ENCODE data around the gene GCFC2. TPM values are rescaled to one million over a fixed set of nuclear protein-coding genes. Genes with fewer than 3 reads are reported as not detected.
A peak's percentile ranks its signal among the peaks of the same experiment; 100 is the strongest.

Gene GCFC2
- total RNA-seq, 1 donor from 2014 or later = 12.7 TPM

GRCh38 chr2:75666911-75667310 lies 43.8 kb downstream of the GCFC2 start:
- H3K4me1 ChIP-seq = no peaks in the 10 kb centered on the region
- intact Hi-C loops (cut with DNase I) = no loop called here

GRCh38 chr2:75657798-75658197 lies 52.9 kb downstream of the GCFC2 start:
- intact Hi-C loops (cut with DNase I) = no loop called here
- no peak overlapping the region for H3K27ac ChIP-seq
- DNase-seq (no peak), ATAC-seq (no peak)
- H3K27me3 ChIP-seq (ENCODE audit: low read depth) = no peaks in the 10 kb centered on the region
- H3K36me3 ChIP-seq = peaks cover 75% of the 10 kb centered on the region
- no peak for TF ChIP-seq CTCF (IDR thresholded peaks at IDR 0.05)
- no peaks in the 10 kb centered on the region for H3K4me1 ChIP-seq
- H3K9me3 ChIP-seq = peaks cover 8% of the 10 kb centered on the region
- H3K4me3 ChIP-seq = no peak overlapping the region

More at GRCh38 chr2:75666911-75667310, 43.8 kb downstream of the GCFC2 start:
- H3K27ac ChIP-seq = no peak overlapping the region
- DNase-seq (no peak), ATAC-seq (peak in 1 of 2 donors; percentile 39)
- H3K36me3 ChIP-seq = peaks cover 50% of the 10 kb centered on the region
- H3K27me3 ChIP-seq (ENCODE audit: low read depth) = no peaks in the 10 kb centered on the region
- no peaks in the 10 kb centered on the region for H3K9me3 ChIP-seq
- H3K4me3 ChIP-seq = no peak overlapping the region
- TF ChIP-seq CTCF (IDR thresholded peaks at IDR 0.05) = no peak

- H3K4me1 ChIP-seq = no peaks in the 10 kb centered on the region
- H3K27ac ChIP-seq = no peak overlapping the region
- no peaks in the 10 kb centered on the region for H3K27me3 ChIP-seq (ENCODE audit: low read depth)
- H3K36me3 ChIP-seq = peaks cover 79% of the 10 kb centered on the region
- TF ChIP-seq CTCF (IDR thresholded peaks at IDR 0.05) = no peak
- no peak overlapping the region for H3K4me3 ChIP-seq
- intact Hi-C loops (cut with DNase I) = no loop called here
- ATAC-seq (no peak), DNase-seq (no peak)
- peaks cover 8% of the 10 kb centered on the region for H3K9me3 ChIP-seq
These were observed 54.2 kb downstream of the GCFC2 start for GRCh38 chr2:75656563-75656962.

- no peaks in the 10 kb centered on the region for H3K27me3 ChIP-seq (ENCODE audit: low read depth)
- ATAC-seq (no peak), DNase-seq (no peak)
- TF ChIP-seq CTCF (IDR thresholded peaks at IDR 0.05) = no peak
- H3K36me3 ChIP-seq = peaks cover 79% of the 10 kb centered on the region
- no peak overlapping the region for H3K27ac ChIP-seq
- no peak overlapping the region for H3K4me3 ChIP-seq
- intact Hi-C loops (cut with DNase I) = no loop called here
- no peaks in the 10 kb centered on the region for H3K4me1 ChIP-seq
- H3K9me3 ChIP-seq = peaks cover 8% of the 10 kb centered on the region
These were observed 54.9 kb downstream of the GCFC2 start for GRCh38 chr2:75655861-75656260.

GRCh38 chr2:75654012-75654411 lies 56.7 kb downstream of the GCFC2 start:
- no peaks in the 10 kb centered on the region for H3K27me3 ChIP-seq (ENCODE audit: low read depth)
- no peak for DNase-seq
- H3K4me3 ChIP-seq = no peak overlapping the region
- intact Hi-C loops (cut with DNase I) = no loop called here
- no peaks in the 10 kb centered on the region for H3K4me1 ChIP-seq
- peaks cover 6% of the 10 kb centered on the region for H3K9me3 ChIP-seq
- ATAC-seq = no peak
- peaks cover 87% of the 10 kb centered on the region for H3K36me3 ChIP-seq
- no peak overlapping the region for H3K27ac ChIP-seq
- TF ChIP-seq CTCF (IDR thresholded peaks at IDR 0.05) = no peak

- no peak for ATAC-seq
- intact Hi-C loops (cut with DNase I) = no loop called here
- Histone ChIP-seq H3K27me3 (ENCODE audit: low read depth) (no peaks in the 10 kb centered on the region), H3K4me3 (peak overlapping the region; percentile 98), H3K4me1 (peaks cover 16% of the 10 kb centered on the region), H3K9me3 (no peaks in the 10 kb centered on the region), H3K36me3 (peaks cover 37% of the 10 kb centered on the region), H3K27ac (no peak overlapping the region)
- DNase-seq = no peak
- no peak for TF ChIP-seq CTCF (IDR thresholded peaks at IDR 0.05)
These were observed 62.9 kb downstream of the GCFC2 start for GRCh38 chr2:75647771-75648170.
